Fibroblast of lung (primary cell): ENCODE data around the gene NFASC. TPM values are rescaled to one million over a fixed set of nuclear protein-coding genes. Genes with fewer than 3 reads are reported as not detected.

ENCODE experiments used
- DNase-seq, 2 donors: peaks; one replicate each; pipeline versions ENCODE4 v3.0.0 to v3.0.0-alpha.2; 2010; ENCODE audit warnings: low read depth in 2 of 2
- H2AFZ ChIP-seq: 2 replicates; pipeline ENCODE4 v1.5.1; 2012; ENCODE audit warnings: low read length, control low read depth, inconsistent platforms
- H3K27ac ChIP-seq: 2 replicates; pipeline ENCODE4 v1.5.1; 2011; ENCODE audit warnings: low read length, control low read depth; ENCODE audit not compliant: insufficient read depth
- H3K27me3 ChIP-seq: 2 replicates; pipeline ENCODE4 v1.5.1; 2011; ENCODE audit warnings: mild to moderate bottlenecking, low read length; ENCODE audit not compliant: control insufficient read depth, insufficient read depth
- H3K36me3 ChIP-seq: 2 replicates; pipeline ENCODE4 v1.5.1; 2011; ENCODE audit warnings: low read length; ENCODE audit not compliant: control insufficient read depth, insufficient read depth
- H3K4me1 ChIP-seq: 2 replicates; pipeline ENCODE4 v1.5.1; 2011; ENCODE audit warnings: low read length; ENCODE audit not compliant: control insufficient read depth, insufficient read depth; ENCODE audit errors: extremely low read depth
- H3K4me2 ChIP-seq: 2 replicates; pipeline ENCODE4 v1.5.1; 2011; ENCODE audit warnings: low read length, control low read depth; ENCODE audit not compliant: insufficient read depth; ENCODE audit errors: extremely low read depth
- H3K4me3 ChIP-seq, 4 experiments: fragments of 200-600 bp in 1 of 4; sonication (generic) in 1 of 4; replicated peaks in 1 of 4; 2 replicates each; pipeline ENCODE4 v1.5.1; 2011 to 2016; ENCODE audit warnings: low read length in 4 of 4, low read depth in 3 of 4, mild to moderate bottlenecking in 3 of 4, control low read depth in 2 of 4, inconsistent platforms in 1 of 4, mixed read lengths in 1 of 4; ENCODE audit not compliant: insufficient read depth in 1 of 4; ENCODE audit errors: control extremely low read depth in 1 of 4
- H3K79me2 ChIP-seq: 2 replicates; pipeline ENCODE4 v1.5.1; 2012; ENCODE audit warnings: mild to moderate bottlenecking, low read length, inconsistent platforms; ENCODE audit not compliant: control insufficient read depth, insufficient read depth
- H3K9ac ChIP-seq: 2 replicates; pipeline ENCODE4 v1.5.1; 2011; ENCODE audit warnings: mild to moderate bottlenecking, low read length, control low read depth; ENCODE audit not compliant: insufficient read depth
- H3K9me3 ChIP-seq: 2 replicates; pipeline ENCODE4 v1.5.1; 2012; ENCODE audit warnings: low read depth, low read length; ENCODE audit not compliant: control insufficient read depth, insufficient read depth
- H4K20me1 ChIP-seq: 2 replicates; pipeline ENCODE4 v1.5.1; 2011; ENCODE audit warnings: low read length; ENCODE audit not compliant: control insufficient read depth, insufficient read depth; ENCODE audit errors: extremely low read depth
- EZH2 ChIP-seq: IDR thresholded peaks from 2 replicates; pipeline ENCODE4 v1.5.1; 2012; ENCODE audit warnings: low read length, control low read depth, mild to moderate bottlenecking; ENCODE audit errors: missing control alignments
- polyA plus RNA-seq, 2 donors: library from polyadenylated mRNA; depleted of rRNA in 1 of 2; stranded (reverse) in 1 of 2; unstranded in 1 of 2; fragments of >200 nt; gene quantifications; 2 replicates each; pipeline ENCODE4 v1.2.1, GENCODE V29; 2011 to 2012; ENCODE audit warnings: missing spikeins in 1 of 2
- total RNA-seq: library from RNA; depleted of rRNA; stranded (reverse); fragments of >200 nt; gene quantifications from 2 replicates; pipeline ENCODE4 v1.2.1, GENCODE V29; 2014
- TF ChIP-seq, protein P1 (sequence below), 2 donors: IDR thresholded peaks in 1 of 2; conservative IDR thresholded peaks in 1 of 2; 1 replicate in 1 of 2; 2 replicates in 1 of 2; pipeline ENCODE4 v1.5.1; 2011 to 2012; ENCODE audit warnings: low read length in 2 of 2, control low read depth in 1 of 2, inconsistent platforms in 1 of 2, low read depth in 1 of 2, mild to moderate bottlenecking in 1 of 2

Gene NFASC
- total and polyA plus RNA-seq, 2 donors (not counting 1 experiment from before 2014, with no cell fraction given): 13.4 to 16.5 TPM

- Histone ChIP-seq H3K4me3 (no peak overlapping the region), H3K4me1 (no peaks in the 10 kb centered on the region), H3K4me2 (no peak overlapping the region), H3K79me2 (no peaks in the 10 kb centered on the region), H3K9me3 (no peaks in the 10 kb centered on the region), H4K20me1 (no peaks in the 10 kb centered on the region), H2AFZ (no peak overlapping the region), H3K9ac (no peak overlapping the region), H3K27me3 (no peaks in the 10 kb centered on the region), H3K27ac (no peak overlapping the region), H3K36me3 (no peaks in the 10 kb centered on the region)
- TF ChIP-seq EZH2: no peak
- TF ChIP-seq, protein P1, sequence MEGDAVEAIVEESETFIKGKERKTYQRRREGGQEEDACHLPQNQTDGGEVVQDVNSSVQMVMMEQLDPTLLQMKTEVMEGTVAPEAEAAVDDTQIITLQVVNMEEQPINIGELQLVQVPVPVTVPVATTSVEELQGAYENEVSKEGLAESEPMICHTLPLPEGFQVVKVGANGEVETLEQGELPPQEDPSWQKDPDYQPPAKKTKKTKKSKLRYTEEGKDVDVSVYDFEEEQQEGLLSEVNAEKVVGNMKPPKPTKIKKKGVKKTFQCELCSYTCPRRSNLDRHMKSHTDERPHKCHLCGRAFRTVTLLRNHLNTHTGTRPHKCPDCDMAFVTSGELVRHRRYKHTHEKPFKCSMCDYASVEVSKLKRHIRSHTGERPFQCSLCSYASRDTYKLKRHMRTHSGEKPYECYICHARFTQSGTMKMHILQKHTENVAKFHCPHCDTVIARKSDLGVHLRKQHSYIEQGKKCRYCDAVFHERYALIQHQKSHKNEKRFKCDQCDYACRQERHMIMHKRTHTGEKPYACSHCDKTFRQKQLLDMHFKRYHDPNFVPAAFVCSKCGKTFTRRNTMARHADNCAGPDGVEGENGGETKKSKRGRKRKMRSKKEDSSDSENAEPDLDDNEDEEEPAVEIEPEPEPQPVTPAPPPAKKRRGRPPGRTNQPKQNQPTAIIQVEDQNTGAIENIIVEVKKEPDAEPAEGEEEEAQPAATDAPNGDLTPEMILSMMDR (conservative IDR thresholded peaks at IDR 0.05 in 1 of 2, IDR thresholded peaks at IDR 0.05 in 1 of 2; ENCODE audit: low read depth in 1 of 2, low read length in 2 of 2): no peak
- no peak for DNase-seq
Observed at GRCh38 chr1:204944662-204945061, 74.0 kb downstream of the NFASC start.

DNA sequence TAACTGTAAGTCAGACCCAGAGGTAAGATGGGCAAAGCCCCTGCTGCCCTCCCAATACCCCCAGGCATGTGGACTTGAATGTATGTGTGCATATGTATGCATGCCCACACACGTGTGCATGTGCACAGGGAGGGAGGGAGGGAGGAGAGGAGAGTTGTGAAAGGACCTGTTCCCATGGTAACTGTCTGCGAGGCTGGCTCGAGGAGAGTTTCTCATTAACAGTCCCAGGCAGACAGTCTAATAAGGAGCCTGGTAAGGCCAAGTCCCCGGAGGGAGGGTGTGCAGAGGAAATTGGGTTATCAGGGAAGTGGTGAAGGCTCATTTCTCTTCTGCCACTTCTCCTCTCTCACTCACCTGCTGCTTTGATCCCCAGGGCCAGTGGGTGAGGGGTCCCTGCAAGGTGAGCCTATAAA, 74.9 kb downstream of the NFASC start:
- H3K79me2 ChIP-seq: no peaks in the 10 kb centered on the region
- no peaks in the 10 kb centered on the region for H3K27me3 ChIP-seq
- no peak for TF ChIP-seq EZH2
- TF ChIP-seq, protein P1 (conservative IDR thresholded peaks at IDR 0.05 in 1 of 2, IDR thresholded peaks at IDR 0.05 in 1 of 2; ENCODE audit: low read depth in 1 of 2, low read length in 2 of 2): no peak
- no peak overlapping the region for H3K4me2 ChIP-seq
- no peaks in the 10 kb centered on the region for H3K9me3 ChIP-seq
- H3K36me3 ChIP-seq: no peaks in the 10 kb centered on the region
- DNase-seq: no peak
- H3K4me1 ChIP-seq: no peaks in the 10 kb centered on the region
- H3K4me3 ChIP-seq: no peak overlapping the region
- H3K9ac ChIP-seq: no peak overlapping the region
- no peaks in the 10 kb centered on the region for H4K20me1 ChIP-seq
- H2AFZ ChIP-seq: no peak overlapping the region
- H3K27ac ChIP-seq: no peak overlapping the region

- H3K27ac ChIP-seq: no peak overlapping the region
- no peaks in the 10 kb centered on the region for H3K4me1 ChIP-seq
- no peak overlapping the region for H2AFZ ChIP-seq
- no peak overlapping the region for H3K4me3 ChIP-seq
- H3K9me3 ChIP-seq: no peaks in the 10 kb centered on the region
- H3K27me3 ChIP-seq: no peaks in the 10 kb centered on the region
- TF ChIP-seq, protein P1 (conservative IDR thresholded peaks at IDR 0.05 in 1 of 2, IDR thresholded peaks at IDR 0.05 in 1 of 2; ENCODE audit: low read depth in 1 of 2, low read length in 2 of 2): no peak
- TF ChIP-seq EZH2: no peak
- H3K4me2 ChIP-seq: no peak overlapping the region
- no peaks in the 10 kb centered on the region for H3K79me2 ChIP-seq
- no peak overlapping the region for H3K9ac ChIP-seq
- no peaks in the 10 kb centered on the region for H4K20me1 ChIP-seq
- no peaks in the 10 kb centered on the region for H3K36me3 ChIP-seq
- DNase-seq: no peak
Observed at GRCh38 chr1:204946640-204947039, 76.0 kb downstream of the NFASC start.
